Prostate gland (tissue), 2 donors: ENCODE measurements around the gene CTBP2.

Experiments used
- POLR2AphosphoS5 ChIP-seq: sonication (generic); formaldehyde crosslinking; IDR thresholded peaks from one replicate; pipeline ENCODE4 v1.6.1; 2017; ENCODE audit warnings: antibody characterized with exemption
- TF ChIP-seq, protein P1 (sequence below), 4 experiments: fragments of 200-600 bp in 2 of 4; fragments of 450-650 bp in 2 of 4; sonication (generic) in 2 of 4; IDR thresholded peaks; 1 replicate in 3 of 4; 2 replicates in 1 of 4; pipeline ENCODE4 v1.5.1; 2016 to 2019; ENCODE audit warnings: antibody characterized with exemption in 4 of 4, mild to moderate bottlenecking in 2 of 4, moderate library complexity in 2 of 4

DNA sequence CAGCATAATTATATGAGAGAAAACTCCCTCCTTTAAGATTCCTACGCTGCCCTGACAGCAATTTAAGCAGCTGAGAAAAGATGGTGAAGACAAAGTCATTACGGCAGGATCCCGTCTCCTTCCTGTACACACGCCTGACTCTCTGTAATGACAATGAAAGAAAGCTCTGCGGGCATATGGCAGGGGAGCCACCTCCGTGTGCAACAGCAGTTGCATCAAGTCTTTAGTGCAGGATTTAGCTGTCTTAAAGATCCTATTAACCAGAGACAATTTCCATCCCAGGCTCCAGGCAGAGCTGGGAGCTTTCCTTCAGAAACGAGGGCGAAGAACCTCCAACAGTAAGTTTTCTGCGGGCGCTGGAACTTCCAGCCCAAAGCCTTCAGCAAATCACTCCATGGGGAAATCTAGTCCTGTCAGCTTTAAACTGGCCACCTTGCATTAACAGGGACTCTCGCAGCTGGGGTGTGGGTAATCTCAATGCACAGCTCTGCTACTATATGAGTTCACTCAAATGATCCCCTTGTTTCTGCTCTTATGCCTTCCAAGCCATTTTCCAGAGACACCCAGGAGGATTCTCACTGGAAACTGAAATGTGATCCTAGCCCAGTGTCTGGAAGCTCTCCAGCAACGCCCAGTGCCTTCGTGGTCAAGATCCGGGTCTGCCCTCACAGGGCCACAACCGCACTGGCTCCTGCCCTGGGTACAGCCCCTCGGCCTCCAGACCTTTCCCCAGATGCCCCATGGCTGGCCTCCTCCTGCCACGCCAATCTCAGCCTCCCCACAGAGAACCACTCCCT lies 74.9 kb downstream of the CTBP2 start:
- no peak for TF ChIP-seq POLR2AphosphoS5
- TF ChIP-seq, protein P1, sequence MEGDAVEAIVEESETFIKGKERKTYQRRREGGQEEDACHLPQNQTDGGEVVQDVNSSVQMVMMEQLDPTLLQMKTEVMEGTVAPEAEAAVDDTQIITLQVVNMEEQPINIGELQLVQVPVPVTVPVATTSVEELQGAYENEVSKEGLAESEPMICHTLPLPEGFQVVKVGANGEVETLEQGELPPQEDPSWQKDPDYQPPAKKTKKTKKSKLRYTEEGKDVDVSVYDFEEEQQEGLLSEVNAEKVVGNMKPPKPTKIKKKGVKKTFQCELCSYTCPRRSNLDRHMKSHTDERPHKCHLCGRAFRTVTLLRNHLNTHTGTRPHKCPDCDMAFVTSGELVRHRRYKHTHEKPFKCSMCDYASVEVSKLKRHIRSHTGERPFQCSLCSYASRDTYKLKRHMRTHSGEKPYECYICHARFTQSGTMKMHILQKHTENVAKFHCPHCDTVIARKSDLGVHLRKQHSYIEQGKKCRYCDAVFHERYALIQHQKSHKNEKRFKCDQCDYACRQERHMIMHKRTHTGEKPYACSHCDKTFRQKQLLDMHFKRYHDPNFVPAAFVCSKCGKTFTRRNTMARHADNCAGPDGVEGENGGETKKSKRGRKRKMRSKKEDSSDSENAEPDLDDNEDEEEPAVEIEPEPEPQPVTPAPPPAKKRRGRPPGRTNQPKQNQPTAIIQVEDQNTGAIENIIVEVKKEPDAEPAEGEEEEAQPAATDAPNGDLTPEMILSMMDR (IDR thresholded peaks at IDR 0.05): no peak
